Measurements from ENCODE around the gene GRB10. TPM values are rescaled to one million over a fixed set of nuclear protein-coding genes. Genes with fewer than 3 reads are reported as not detected.
A peak's percentile ranks its signal among the peaks of the same experiment; 100 is the strongest.

Gene GRB10
- total RNA-seq, 4 donors from 2014 or later: 54.0 to 69.1 (median 61.6) TPM

DNA sequence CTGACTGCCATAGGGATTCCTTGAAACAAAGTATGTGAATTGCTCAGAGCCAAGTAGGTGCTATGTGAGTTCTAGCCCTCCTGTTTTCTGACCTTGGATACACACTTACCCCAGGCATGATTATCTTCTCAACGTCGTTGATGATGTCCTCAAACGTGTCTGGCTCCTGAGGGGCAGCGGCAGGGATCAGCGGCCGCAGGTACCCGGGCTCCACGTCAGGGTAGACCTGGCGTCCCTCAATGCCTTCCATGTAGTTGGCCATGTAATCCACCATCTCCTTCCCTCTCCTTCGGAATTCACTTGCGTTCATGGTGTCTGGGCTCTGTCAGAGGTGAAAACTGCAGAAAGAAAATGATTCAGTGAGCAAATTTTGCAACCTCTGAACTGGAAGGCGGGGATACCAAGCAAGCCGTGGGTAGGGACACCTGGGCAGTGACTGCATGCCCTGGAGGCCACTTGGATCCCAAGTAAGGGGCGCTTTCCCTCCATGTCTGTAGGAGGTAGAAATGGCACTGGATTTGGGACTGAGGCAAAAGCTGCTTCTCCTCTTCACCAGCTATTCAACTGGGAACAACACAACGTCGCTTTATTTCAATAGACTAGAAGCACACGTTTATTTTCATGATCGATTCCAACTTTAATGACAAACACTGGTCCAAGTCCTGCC lies 238.8 kb downstream of the GRB10 start:
- 90% methylated on average over 18 of the region's 18 CpGs for WGBS
- intact Hi-C loops (cut with DNase I): no loop called here
- Histone ChIP-seq H3K27ac (replicated peaks in 1 of 4) (no peak overlapping the region), H3K4me3 (no peak overlapping the region), H3K9me3 (peaks cover 0 to 2% (median 0%) of the 10 kb centered on the region in 4 donors), H3K36me3 (no peaks in the 10 kb centered on the region), H3K27me3 (peaks cover 0 to 10% (median 0%) of the 10 kb centered on the region in 4 donors), H3K4me1 (no peaks in the 10 kb centered on the region)
- peak; percentile 84 for DNase-seq (ENCODE audit: extremely low spot score)
- TF ChIP-seq EP300 (IDR thresholded peaks at IDR 0.05) (no peak), POLR2A (IDR thresholded peaks at IDR 0.05; ENCODE audit: low read depth) (no peak), POLR2AphosphoS5 (IDR thresholded peaks at IDR 0.05) (no peak)
- TF ChIP-seq, protein P1, sequence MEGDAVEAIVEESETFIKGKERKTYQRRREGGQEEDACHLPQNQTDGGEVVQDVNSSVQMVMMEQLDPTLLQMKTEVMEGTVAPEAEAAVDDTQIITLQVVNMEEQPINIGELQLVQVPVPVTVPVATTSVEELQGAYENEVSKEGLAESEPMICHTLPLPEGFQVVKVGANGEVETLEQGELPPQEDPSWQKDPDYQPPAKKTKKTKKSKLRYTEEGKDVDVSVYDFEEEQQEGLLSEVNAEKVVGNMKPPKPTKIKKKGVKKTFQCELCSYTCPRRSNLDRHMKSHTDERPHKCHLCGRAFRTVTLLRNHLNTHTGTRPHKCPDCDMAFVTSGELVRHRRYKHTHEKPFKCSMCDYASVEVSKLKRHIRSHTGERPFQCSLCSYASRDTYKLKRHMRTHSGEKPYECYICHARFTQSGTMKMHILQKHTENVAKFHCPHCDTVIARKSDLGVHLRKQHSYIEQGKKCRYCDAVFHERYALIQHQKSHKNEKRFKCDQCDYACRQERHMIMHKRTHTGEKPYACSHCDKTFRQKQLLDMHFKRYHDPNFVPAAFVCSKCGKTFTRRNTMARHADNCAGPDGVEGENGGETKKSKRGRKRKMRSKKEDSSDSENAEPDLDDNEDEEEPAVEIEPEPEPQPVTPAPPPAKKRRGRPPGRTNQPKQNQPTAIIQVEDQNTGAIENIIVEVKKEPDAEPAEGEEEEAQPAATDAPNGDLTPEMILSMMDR (IDR thresholded peaks at IDR 0.05): no peak

DNA sequence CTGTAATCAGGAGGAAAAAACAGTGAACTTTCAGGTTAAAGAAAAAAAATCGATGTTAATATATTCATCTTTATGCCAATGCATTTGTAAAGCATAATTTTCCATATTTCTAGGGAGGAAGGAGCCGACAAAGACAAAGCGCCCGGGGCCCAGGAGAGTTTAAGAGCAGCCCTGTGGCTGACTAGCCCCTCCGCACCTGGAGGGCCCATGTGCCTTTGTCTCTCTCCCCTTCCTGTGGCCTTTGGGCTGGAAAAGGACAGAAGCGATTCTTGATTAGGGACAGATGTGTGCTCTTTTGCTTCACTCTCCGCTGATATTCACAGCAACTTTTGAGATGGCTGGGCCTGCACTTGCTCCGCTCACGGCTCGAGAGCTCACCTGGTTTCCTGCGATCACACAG lies 240.6 kb downstream of the GRB10 start:
- DNase-seq (ENCODE audit: extremely low spot score): peak; percentile 53
- TF ChIP-seq POLR2AphosphoS5 (IDR thresholded peaks at IDR 0.05) (no peak), POLR2A (IDR thresholded peaks at IDR 0.05; ENCODE audit: low read depth) (no peak), EP300 (IDR thresholded peaks at IDR 0.05) (no peak)
- TF ChIP-seq, protein P1 (IDR thresholded peaks at IDR 0.05): no peak
- Histone ChIP-seq H3K36me3 (no peaks in the 10 kb centered on the region), H3K27me3 (peaks cover 0 to 10% (median 0%) of the 10 kb centered on the region in 4 donors), H3K4me1 (no peaks in the 10 kb centered on the region), H3K9me3 (no peaks in the 10 kb centered on the region), H3K4me3 (no peak overlapping the region), H3K27ac (replicated peaks in 1 of 4) (no peak overlapping the region)
- intact Hi-C loops (cut with DNase I): no loop called here
- WGBS: 85% methylated on average over 11 of the region's 11 CpGs

DNA sequence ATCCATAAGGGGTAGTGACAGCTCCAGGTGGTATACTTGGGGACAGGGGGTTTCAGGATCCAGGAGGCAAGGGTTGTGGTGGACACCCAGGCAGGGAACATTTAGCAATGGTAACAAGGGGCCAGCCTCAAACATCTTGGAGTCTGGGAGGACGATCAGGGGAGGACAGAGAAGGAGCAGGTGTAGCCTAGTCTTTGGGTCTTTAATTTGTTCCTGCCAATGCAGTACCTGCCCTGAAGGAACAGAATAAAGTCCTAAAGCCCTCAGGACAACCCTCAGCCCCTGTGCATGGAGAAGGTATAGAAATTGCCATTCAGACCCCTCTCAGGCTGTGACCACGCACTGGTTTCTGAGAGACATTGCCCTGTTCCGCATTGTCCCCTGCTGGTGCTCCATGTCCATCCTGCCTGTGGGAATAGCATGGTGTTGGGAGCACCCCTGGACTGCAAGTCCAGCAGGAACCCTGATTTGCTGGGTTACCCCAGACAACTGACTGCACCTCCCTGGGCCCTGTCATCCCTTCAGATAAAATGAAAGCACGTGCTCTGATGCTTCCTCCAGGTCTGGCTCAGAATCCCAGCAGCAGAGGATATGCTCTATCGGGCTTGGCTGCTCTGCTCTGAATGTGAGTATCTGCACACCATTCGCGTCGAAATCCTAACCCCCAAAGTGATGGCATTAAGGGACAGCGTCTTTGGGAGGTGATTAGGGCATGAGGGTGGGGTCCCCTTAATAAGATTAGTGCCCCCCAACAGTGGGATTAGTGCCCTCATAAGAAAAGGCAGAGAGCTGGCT lies 241.7 kb downstream of the GRB10 start:
- Histone ChIP-seq H3K9me3 (no peaks in the 10 kb centered on the region), H3K36me3 (no peaks in the 10 kb centered on the region), H3K4me1 (no peaks in the 10 kb centered on the region), H3K27me3 (peaks cover 0 to 10% (median 0%) of the 10 kb centered on the region in 4 donors), H3K4me3 (no peak overlapping the region), H3K27ac (replicated peaks in 1 of 4) (no peak overlapping the region)
- DNase-seq (ENCODE audit: extremely low spot score): peak; percentile 84
- WGBS: 90% methylated on average over 5 of the region's 9 CpGs
- intact Hi-C loops (cut with DNase I): no loop called here
- TF ChIP-seq POLR2AphosphoS5 (IDR thresholded peaks at IDR 0.05): no peak
- TF ChIP-seq, protein P1 (IDR thresholded peaks at IDR 0.05): no peak
- TF ChIP-seq EP300 (IDR thresholded peaks at IDR 0.05): no peak
- no peak for TF ChIP-seq POLR2A (IDR thresholded peaks at IDR 0.05; ENCODE audit: low read depth)

Other genes starting within 250 kb of the GRB10 start
- not detected for gene DDC, start 217.5 kb downstream of the GRB10 start, total RNA-seq